GM10248 (cell line): Measurements from ENCODE around the gene TMCO4.

Source experiments
- CTCF ChIA-PET: fragments of 300-600 bp; sonication (Branson Sonifier 250); formaldehyde crosslinking; extraction: SDS; loops from one replicate; lab custom pipeline; 2021; ENCODE audit warnings: antibody characterized with exemption; lab: Yijun Ruan, JAX
- POLR2A ChIA-PET: fragments of 350-650 bp; sonication (Branson Sonifier 250); formaldehyde crosslinking; extraction: SDS; loops from one replicate; lab custom pipeline; 2020; ENCODE audit warnings: antibody characterized with exemption; lab: Yijun Ruan, JAX
- DNase-seq: peaks from one replicate; pipeline ENCODE4 v3.0.0; 2012; ENCODE audit errors: extremely low spot score
- CTCF ChIP-seq: IDR thresholded peaks from 2 replicates; pipeline ENCODE4 v1.5.1; 2012; ENCODE audit warnings: mild to moderate bottlenecking, low read depth; ENCODE audit errors: extremely low read depth, missing control alignments, control extremely low read depth

The TMCO4 gene

GRCh38 chr1:19676438-19676922, 123.2 kb downstream of the TMCO4 start:
- no peak for TF ChIP-seq CTCF
- CTCF ChIA-PET, result interaction anchor here (1.4 to 2.8 kb wide), 3 partner anchors 15 to 28 kb away, joined by 3 to 18 read pairs (median 10); no protein-coding TSS in a partner anchor
- POLR2A ChIA-PET, result no interaction called here
- DNase-seq, result peak; percentile 44

GRCh38 chr1:19675797-19676196, 123.9 kb downstream of the TMCO4 start:
- ChIA-PET CTCF (interaction anchor here (2.7 to 2.8 kb wide), 2 partner anchors 14 to 29 kb away, joined by 10 to 18 read pairs; no protein-coding TSS in a partner anchor), POLR2A (no interaction called here)
- no peak for TF ChIP-seq CTCF
- no peak for DNase-seq

- ChIA-PET POLR2A (no interaction called here), CTCF (interaction anchor here (0.8 to 5.4 kb wide), 4 partner anchors 9 to 56 kb away, joined by 3 to 39 read pairs (median 4); no protein-coding TSS in a partner anchor)
- TF ChIP-seq CTCF, result no peak
- no peak for DNase-seq
Observed at GRCh38 chr1:19672237-19672636, 127.5 kb downstream of the TMCO4 start.

GRCh38 chr1:19670787-19671186, 128.9 kb downstream of the TMCO4 start:
- CTCF ChIA-PET, result interaction anchor here (1.2 to 5.4 kb wide), 2 partner anchors 10 to 33 kb away, joined by 6 to 39 read pairs; no protein-coding TSS in a partner anchor

GRCh38 chr1:19668888-19669287, 130.8 kb downstream of the TMCO4 start:
- TF ChIP-seq CTCF, result no peak
- ChIA-PET CTCF (interaction anchor here (1.4 to 2.4 kb wide), 4 partner anchors 9 to 46 kb away, joined by 7 to 14 read pairs (median 10); no protein-coding TSS in a partner anchor), POLR2A (no interaction called here)
- no peak for DNase-seq

More at GRCh38 chr1:19670787-19671186, 128.9 kb downstream of the TMCO4 start:
- POLR2A ChIA-PET, result no interaction called here
- TF ChIP-seq CTCF, result no peak
- no peak for DNase-seq

GRCh38 chr1:19665496-19666465, 133.9 kb downstream of the TMCO4 start:
- ChIA-PET POLR2A (no interaction called here), CTCF (no interaction called here)
- no peak for TF ChIP-seq CTCF
- no peak for DNase-seq
